LNCAP (cell line): ENCODE results near the gene VIM.

Experiments used
- TF ChIP-seq, protein P1 (sequence below): fragments of 450-650 bp; IDR thresholded peaks from 2 replicates; pipeline ENCODE4 v1.5.1; 2017; ENCODE audit warnings: mild to moderate bottlenecking

VIM gene

DNA sequence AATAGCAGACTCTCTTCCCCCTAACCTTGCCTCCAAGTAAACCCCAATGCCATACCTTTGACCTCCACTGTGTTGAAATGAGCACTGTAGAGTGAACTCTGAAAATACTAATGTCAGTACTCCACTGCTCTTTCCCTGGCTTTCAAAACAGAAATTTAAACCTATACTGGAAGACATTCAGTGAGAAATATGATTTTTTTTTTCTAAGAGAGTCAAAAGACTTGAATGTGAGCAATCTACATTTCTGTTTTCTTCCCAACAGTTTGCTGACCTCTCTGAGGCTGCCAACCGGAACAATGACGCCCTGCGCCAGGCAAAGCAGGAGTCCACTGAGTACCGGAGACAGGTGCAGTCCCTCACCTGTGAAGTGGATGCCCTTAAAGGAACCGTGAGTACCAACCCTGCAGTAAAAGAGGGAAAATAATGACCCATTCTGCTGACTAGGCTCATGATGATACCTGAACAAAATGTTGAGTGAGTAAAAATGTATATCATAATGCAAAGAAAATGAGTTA lies 6.4 kb downstream of the VIM start:
- TF ChIP-seq, protein P1, sequence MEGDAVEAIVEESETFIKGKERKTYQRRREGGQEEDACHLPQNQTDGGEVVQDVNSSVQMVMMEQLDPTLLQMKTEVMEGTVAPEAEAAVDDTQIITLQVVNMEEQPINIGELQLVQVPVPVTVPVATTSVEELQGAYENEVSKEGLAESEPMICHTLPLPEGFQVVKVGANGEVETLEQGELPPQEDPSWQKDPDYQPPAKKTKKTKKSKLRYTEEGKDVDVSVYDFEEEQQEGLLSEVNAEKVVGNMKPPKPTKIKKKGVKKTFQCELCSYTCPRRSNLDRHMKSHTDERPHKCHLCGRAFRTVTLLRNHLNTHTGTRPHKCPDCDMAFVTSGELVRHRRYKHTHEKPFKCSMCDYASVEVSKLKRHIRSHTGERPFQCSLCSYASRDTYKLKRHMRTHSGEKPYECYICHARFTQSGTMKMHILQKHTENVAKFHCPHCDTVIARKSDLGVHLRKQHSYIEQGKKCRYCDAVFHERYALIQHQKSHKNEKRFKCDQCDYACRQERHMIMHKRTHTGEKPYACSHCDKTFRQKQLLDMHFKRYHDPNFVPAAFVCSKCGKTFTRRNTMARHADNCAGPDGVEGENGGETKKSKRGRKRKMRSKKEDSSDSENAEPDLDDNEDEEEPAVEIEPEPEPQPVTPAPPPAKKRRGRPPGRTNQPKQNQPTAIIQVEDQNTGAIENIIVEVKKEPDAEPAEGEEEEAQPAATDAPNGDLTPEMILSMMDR: no peak

- TF ChIP-seq, protein P1: no peak
Observed at GRCh38 chr10:17235136-17235535, 7.1 kb downstream of the VIM start.

DNA sequence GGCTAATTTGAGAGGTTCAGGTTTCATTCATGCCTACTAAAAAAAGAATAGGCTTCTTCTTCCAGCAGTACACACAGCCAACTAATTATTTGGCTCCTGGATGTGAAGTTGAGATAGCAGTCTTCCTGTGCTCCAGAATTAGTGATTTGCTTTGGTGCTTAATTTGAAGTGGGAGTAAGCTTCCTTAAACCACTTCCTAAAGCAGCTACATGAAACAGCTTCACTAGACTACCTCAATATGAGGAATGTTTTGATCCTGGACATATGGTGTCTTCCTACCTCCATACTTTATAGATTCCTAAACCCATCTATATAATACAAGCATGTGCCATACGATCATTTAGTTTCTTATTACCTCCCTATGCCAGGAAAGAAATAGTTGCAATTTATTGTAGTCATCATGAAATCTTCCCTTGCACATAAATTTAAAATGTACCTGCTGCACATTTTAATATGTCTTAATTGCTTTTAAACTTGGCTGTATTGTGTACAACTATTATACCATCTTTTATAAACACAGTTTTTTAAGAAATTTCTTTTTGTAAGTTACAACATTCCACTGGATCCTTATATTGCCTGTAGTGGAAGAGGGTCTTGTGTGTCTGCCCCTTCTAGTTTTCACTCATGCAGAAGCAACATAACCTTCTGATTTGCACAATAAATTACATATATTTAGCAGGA lies 8.6 kb downstream of the VIM start:
- TF ChIP-seq, protein P1: no peak

- TF ChIP-seq, protein P1: no peak
Observed at GRCh38 chr10:17237149-17237527, 9.1 kb downstream of the VIM start.

DNA sequence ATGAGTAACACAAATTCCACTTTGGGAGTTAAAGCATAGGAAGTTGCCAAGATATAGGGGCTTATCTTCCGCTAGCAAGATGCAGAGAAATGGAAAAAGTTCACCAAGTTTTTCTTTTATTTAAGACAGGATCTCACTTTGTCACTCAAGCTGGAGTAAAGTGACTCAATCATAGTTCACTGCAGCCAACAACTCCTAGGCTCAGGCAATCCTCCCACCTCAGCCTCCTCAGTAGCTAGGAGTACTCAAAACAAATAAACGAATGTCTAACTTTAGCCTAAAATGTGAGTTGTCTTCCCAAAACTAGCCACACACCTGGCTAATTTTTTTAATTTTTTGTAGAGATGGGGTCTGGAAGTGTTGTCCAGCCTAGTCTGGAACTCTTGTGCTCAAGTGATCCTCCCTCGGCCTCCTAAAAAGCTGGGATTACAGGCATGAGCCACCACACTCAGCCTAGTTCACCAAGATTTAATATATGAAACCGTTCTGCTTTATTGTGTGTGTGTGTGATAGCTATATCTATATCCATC lies 9.9 kb downstream of the VIM start:
- TF ChIP-seq, protein P1: no peak

DNA sequence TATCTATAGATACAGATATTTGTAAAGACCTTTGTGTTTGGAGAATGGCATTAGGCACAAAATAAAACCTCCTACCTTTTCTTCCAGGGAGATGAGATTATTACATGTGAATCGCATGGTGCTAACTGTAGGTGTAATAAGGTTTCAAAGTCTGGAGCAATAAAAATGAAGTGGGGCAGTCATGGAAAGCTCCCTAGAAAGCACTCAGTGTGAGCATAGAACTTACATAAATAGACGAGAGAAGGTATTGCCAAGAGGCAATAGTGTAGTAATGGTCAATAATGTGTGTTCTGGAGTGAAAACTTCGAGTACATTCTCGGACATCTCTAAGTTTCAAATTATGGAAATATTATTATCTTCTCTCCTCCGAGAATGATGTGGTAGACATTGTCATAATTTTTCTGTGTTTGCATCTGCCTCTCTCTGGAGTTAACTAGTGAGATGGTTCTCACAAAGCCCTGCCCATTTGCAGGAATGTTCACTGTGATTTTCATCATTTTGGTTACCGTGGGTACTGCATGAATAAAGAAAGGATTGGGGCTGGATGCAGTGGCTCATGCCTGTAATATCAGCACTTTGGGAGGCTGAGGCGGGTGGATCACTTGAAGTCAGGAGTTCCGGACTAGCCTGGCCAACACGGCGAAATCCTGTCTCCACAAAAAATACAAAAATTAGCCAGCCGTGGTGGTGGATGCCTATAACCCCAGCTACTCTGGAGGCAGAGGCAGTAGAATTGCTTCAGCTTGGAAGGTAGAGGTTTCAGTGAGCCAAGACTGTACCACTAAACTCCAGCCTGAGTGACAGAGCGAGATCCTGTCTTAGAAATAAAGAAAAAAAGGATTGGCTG lies 10.6 kb downstream of the VIM start:
- TF ChIP-seq, protein P1: no peak

GRCh38 chr10:17239345-17240085 lies 11.5 kb downstream of the VIM start:
- TF ChIP-seq, protein P1: no peak
